Panc1 (cell line): ENCODE results near the gene GTSE1.
"Not testable (repeated sequence)": the region's sequence is repeated elsewhere in the genome, so short reads cannot be mapped to it uniquely, and the experiment has no call there.

ENCODE experiments used
- CTCF ChIP-seq: fragments of 450-650 bp; IDR thresholded peaks from 2 replicates; pipeline ENCODE4 v1.5.1; 2017; ENCODE audit warnings: mild to moderate bottlenecking
- POLR2AphosphoS5 ChIP-seq: IDR thresholded peaks from 2 replicates; pipeline ENCODE4 v1.6.1; 2012; ENCODE audit warnings: mild to moderate bottlenecking, low read depth, low read length, moderate library complexity
- SIN3A ChIP-seq: IDR thresholded peaks from 2 replicates; pipeline ENCODE4 v1.6.1; 2012; ENCODE audit warnings: low read depth, mild to moderate bottlenecking, low read length, moderate library complexity, borderline replicate concordance; ENCODE audit not compliant: insufficient read depth
- TCF7L2 ChIP-seq: IDR thresholded peaks from 2 replicates; pipeline ENCODE4 v1.6.1; 2011; ENCODE audit warnings: mild to moderate bottlenecking, low read depth, low read length, inconsistent platforms
- TF ChIP-seq, protein P1 (sequence below), 2 experiments: IDR thresholded peaks; 2 replicates each; pipeline ENCODE4 v1.6.1; 2011 to 2012; ENCODE audit warnings: low read depth in 2 of 2, control low read depth in 1 of 2, low read length in 1 of 2, mild to moderate bottlenecking in 1 of 2, moderate library complexity in 1 of 2; ENCODE audit not compliant: insufficient read depth in 1 of 2

GRCh38 chr22:46265627-46266026 lies 31.0 kb upstream of the GTSE1 start:
- not testable (repeated sequence) for TF ChIP-seq CTCF, POLR2AphosphoS5, TCF7L2, SIN3A
- TF ChIP-seq, protein P1, sequence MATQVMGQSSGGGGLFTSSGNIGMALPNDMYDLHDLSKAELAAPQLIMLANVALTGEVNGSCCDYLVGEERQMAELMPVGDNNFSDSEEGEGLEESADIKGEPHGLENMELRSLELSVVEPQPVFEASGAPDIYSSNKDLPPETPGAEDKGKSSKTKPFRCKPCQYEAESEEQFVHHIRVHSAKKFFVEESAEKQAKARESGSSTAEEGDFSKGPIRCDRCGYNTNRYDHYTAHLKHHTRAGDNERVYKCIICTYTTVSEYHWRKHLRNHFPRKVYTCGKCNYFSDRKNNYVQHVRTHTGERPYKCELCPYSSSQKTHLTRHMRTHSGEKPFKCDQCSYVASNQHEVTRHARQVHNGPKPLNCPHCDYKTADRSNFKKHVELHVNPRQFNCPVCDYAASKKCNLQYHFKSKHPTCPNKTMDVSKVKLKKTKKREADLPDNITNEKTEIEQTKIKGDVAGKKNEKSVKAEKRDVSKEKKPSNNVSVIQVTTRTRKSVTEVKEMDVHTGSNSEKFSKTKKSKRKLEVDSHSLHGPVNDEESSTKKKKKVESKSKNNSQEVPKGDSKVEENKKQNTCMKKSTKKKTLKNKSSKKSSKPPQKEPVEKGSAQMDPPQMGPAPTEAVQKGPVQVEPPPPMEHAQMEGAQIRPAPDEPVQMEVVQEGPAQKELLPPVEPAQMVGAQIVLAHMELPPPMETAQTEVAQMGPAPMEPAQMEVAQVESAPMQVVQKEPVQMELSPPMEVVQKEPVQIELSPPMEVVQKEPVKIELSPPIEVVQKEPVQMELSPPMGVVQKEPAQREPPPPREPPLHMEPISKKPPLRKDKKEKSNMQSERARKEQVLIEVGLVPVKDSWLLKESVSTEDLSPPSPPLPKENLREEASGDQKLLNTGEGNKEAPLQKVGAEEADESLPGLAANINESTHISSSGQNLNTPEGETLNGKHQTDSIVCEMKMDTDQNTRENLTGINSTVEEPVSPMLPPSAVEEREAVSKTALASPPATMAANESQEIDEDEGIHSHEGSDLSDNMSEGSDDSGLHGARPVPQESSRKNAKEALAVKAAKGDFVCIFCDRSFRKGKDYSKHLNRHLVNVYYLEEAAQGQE (IDR thresholded peaks at IDR 0.05; ENCODE audit: insufficient read depth in 1 of 2, low read depth in 2 of 2, low read length in 1 of 2), result not testable (repeated sequence)
